Panc1 (cell line): Measurements from ENCODE around the gene SULT2A1. TPM values are rescaled to one million over a fixed set of nuclear protein-coding genes. Genes with fewer than 3 reads are reported as not detected.

Source experiments
- ATAC-seq: fragments of 200-7000 bp; cut with Tn5 transposase; 2 replicates; pipeline ENCODE4 v1.9.1; 2020; ENCODE audit warnings: mild to moderate bottlenecking, moderate library complexity
- BruUV-seq: library from RNA; stranded (reverse); fragments of 400-500 nt; replicated peaks from 2 replicates; lab custom pipeline; 2021; lab: Mats Ljungman, UMichigan
- CTCF ChIA-PET: fragments of 300-600 bp; sonication (Branson Sonifier 250); formaldehyde crosslinking; loops from one replicate; lab custom pipeline; 2022; ENCODE audit warnings: antibody characterized with exemption; lab: Charles Lee
- POLR2A ChIA-PET: fragments of 300-600 bp; sonication (Branson Sonifier 250); formaldehyde crosslinking; loops from one replicate; lab custom pipeline; 2022; ENCODE audit warnings: antibody characterized with exemption; lab: Charles Lee
- DNase-seq: peaks from one replicate; pipeline ENCODE4 v3.0.0-alpha.2; 2010; ENCODE audit warnings: low read depth, low spot score
- H3K27ac ChIP-seq: 2 replicates; pipeline ENCODE4 v1.5.1; 2011; ENCODE audit warnings: mild to moderate bottlenecking, low read length, inconsistent platforms
- H3K27me3 ChIP-seq: fragments of 200-500 bp; sonication (Bioruptor generic); 2 replicates; pipeline ENCODE4 v1.6.0; 2014; ENCODE audit warnings: low read length, inconsistent platforms; ENCODE audit not compliant: control insufficient read depth, insufficient read depth
- H3K36me3 ChIP-seq: fragments of 200-500 bp; sonication (Bioruptor generic); 2 replicates; pipeline ENCODE4 v1.5.1; 2014; ENCODE audit warnings: inconsistent platforms, mild to moderate bottlenecking, low read length, moderate library complexity; ENCODE audit not compliant: control insufficient read depth, insufficient read depth
- H3K4me1 ChIP-seq: 2 replicates; pipeline ENCODE4 v1.5.1; 2011; ENCODE audit warnings: inconsistent platforms, mild to moderate bottlenecking, low read length, moderate library complexity; ENCODE audit not compliant: control insufficient read depth, insufficient read depth
- H3K4me3 ChIP-seq, 2 experiments: 2 replicates each; pipeline ENCODE4 v1.5.1; 2011 to 2012; ENCODE audit warnings: low read depth in 2 of 2, low read length in 2 of 2, mild to moderate bottlenecking in 2 of 2, inconsistent platforms in 1 of 2, moderate library complexity in 1 of 2
- H3K9me3 ChIP-seq: fragments of 200-500 bp; sonication (Bioruptor generic); 2 replicates; pipeline ENCODE4 v1.5.1; 2014; ENCODE audit warnings: low read depth, mild to moderate bottlenecking, inconsistent platforms, low read length, moderate library complexity; ENCODE audit not compliant: control insufficient read depth, insufficient read depth
- CTCF ChIP-seq: fragments of 450-650 bp; IDR thresholded peaks from 2 replicates; pipeline ENCODE4 v1.5.1; 2017; ENCODE audit warnings: mild to moderate bottlenecking
- POLR2AphosphoS5 ChIP-seq: IDR thresholded peaks from 2 replicates; pipeline ENCODE4 v1.6.1; 2012; ENCODE audit warnings: mild to moderate bottlenecking, low read depth, low read length, moderate library complexity
- REST ChIP-seq, 2 experiments: IDR thresholded peaks; 2 replicates each; pipeline ENCODE4 v1.6.1; 2011 to 2012; ENCODE audit warnings: low read depth in 2 of 2, control low read depth in 1 of 2, low read length in 1 of 2, mild to moderate bottlenecking in 1 of 2, moderate library complexity in 1 of 2; ENCODE audit not compliant: insufficient read depth in 1 of 2
- SIN3A ChIP-seq: IDR thresholded peaks from 2 replicates; pipeline ENCODE4 v1.6.1; 2012; ENCODE audit warnings: low read depth, mild to moderate bottlenecking, low read length, moderate library complexity, borderline replicate concordance; ENCODE audit not compliant: insufficient read depth
- TCF7L2 ChIP-seq: IDR thresholded peaks from 2 replicates; pipeline ENCODE4 v1.6.1; 2011; ENCODE audit warnings: mild to moderate bottlenecking, low read depth, low read length, inconsistent platforms
- in situ Hi-C: cut with HindIII; loops from 2 replicates; pipeline ENCODE4 v1.10.0; 2016; ENCODE audit warnings: low sequenced_read_pairs, low pct_unique_long_range_greater_than_20kb
- intact Hi-C: fragments of 100-400 bp; cut with micrococcal nuclease; formaldehyde crosslinking; loops from one replicate; pipeline ENCODE4 v1.10.0; 2022; ENCODE audit not compliant: unreplicated experiment
- total RNA-seq: library from RNA; stranded (reverse); gene quantifications from one replicate; pipeline ENCODE4 v1.2.1, GENCODE V29; 2021; ENCODE audit not compliant: unreplicated experiment

Gene SULT2A1
- total RNA-seq, 1 experiment from 2014 or later = 0.18 TPM

- no peak overlapping the region for H3K27ac ChIP-seq
- intact Hi-C loops (no loop called here), in situ Hi-C loops (no loop called here)
- POLR2A ChIA-PET = interaction anchor here (0.6 kb wide), 1 partner anchor 25 kb away, joined by 4 read pairs; no protein-coding TSS in a partner anchor
- no peak overlapping the region for H3K4me3 ChIP-seq
- no peaks in the 10 kb centered on the region for H3K36me3 ChIP-seq
- ATAC-seq (no peak), DNase-seq (no peak)
- H3K4me1 ChIP-seq = no peaks in the 10 kb centered on the region
- no peaks in the 10 kb centered on the region for H3K27me3 ChIP-seq
- TF ChIP-seq POLR2AphosphoS5 = no peak
- no peak for TF ChIP-seq CTCF
- no peak for TF ChIP-seq SIN3A
- TF ChIP-seq TCF7L2 = no peak
- no peak for TF ChIP-seq REST (IDR thresholded peaks at IDR 0.05; ENCODE audit: insufficient read depth in 1 of 2, low read depth in 2 of 2, low read length in 1 of 2)
- CTCF ChIA-PET = interaction anchor here (0.6 kb wide), 1 partner anchor 46 kb away, joined by 5 read pairs; no protein-coding TSS in a partner anchor
- H3K9me3 ChIP-seq = no peaks in the 10 kb centered on the region
- no TSS peak for BruUV-seq
Observed at GRCh38 chr19:47839913-47840312, 46.2 kb downstream of the SULT2A1 start.

- H3K27me3 ChIP-seq = no peaks in the 10 kb centered on the region
- intact Hi-C loops (no loop called here), in situ Hi-C loops (no loop called here)
- no peaks in the 10 kb centered on the region for H3K4me1 ChIP-seq
- no peaks in the 10 kb centered on the region for H3K36me3 ChIP-seq
- H3K27ac ChIP-seq = no peak overlapping the region
- no TSS peak for BruUV-seq
- TF ChIP-seq CTCF (no peak), POLR2AphosphoS5 (no peak), SIN3A (no peak), REST (IDR thresholded peaks at IDR 0.05; ENCODE audit: insufficient read depth in 1 of 2, low read depth in 2 of 2, low read length in 1 of 2) (no peak), TCF7L2 (no peak)
- ChIA-PET CTCF (no interaction called here), POLR2A (interaction anchor here (0.6 kb wide), 1 partner anchor 53 kb away, joined by 3 read pairs; no protein-coding TSS in a partner anchor)
- H3K9me3 ChIP-seq = no peaks in the 10 kb centered on the region
- ATAC-seq (no peak), DNase-seq (no peak)
- no peak overlapping the region for H3K4me3 ChIP-seq
Observed at GRCh38 chr19:47839411-47839810, 46.7 kb downstream of the SULT2A1 start.
